T1000 (cell line): ENCODE results near the gene SFSWAP.

Experiments
- DNase-seq: peaks from one replicate; lab custom pipeline; 2025; ENCODE audit warnings: mixed read lengths; lab: John Stamatoyannopoulos, UW

Gene SFSWAP

GRCh38 chr12:131815131-131815530 lies 104.2 kb downstream of the SFSWAP start:
- no peak for DNase-seq

- no peak for DNase-seq
These were observed 105.6 kb downstream of the SFSWAP start for GRCh38 chr12:131816495-131816894.

GRCh38 chr12:131817241-131817640 lies 106.4 kb downstream of the SFSWAP start:
- no peak for DNase-seq

GRCh38 chr12:131818821-131819585 lies 108.1 kb downstream of the SFSWAP start:
- DNase-seq, result no peak

GRCh38 chr12:131824450-131824849 lies 113.6 kb downstream of the SFSWAP start:
- DNase-seq, result no peak

- no peak for DNase-seq
These were observed 114.4 kb downstream of the SFSWAP start for GRCh38 chr12:131825146-131825892.

- DNase-seq, result no peak
These were observed 115.4 kb downstream of the SFSWAP start for GRCh38 chr12:131826097-131826928.

GRCh38 chr12:131827961-131828534 lies 117.2 kb downstream of the SFSWAP start, which contains the start of gene MMP17:
Gene MMP17, plus strand, starts transcription at chr12:131828393. Its CDS starts 102 bp downstream, at chr12:131828495.
- no peak for DNase-seq

- DNase-seq, result no peak
These were observed 117.9 kb downstream of the SFSWAP start for GRCh38 chr12:131828671-131829355.

- no peak for DNase-seq
These were observed 118.5 kb downstream of the SFSWAP start for GRCh38 chr12:131829356-131829747.

GRCh38 chr12:131829791-131830334 lies 119.0 kb downstream of the SFSWAP start:
- DNase-seq, result no peak

GRCh38 chr12:131830335-131830913 lies 119.5 kb downstream of the SFSWAP start:
- peak; percentile 71 for DNase-seq

- no peak for DNase-seq
These were observed 120.2 kb downstream of the SFSWAP start for GRCh38 chr12:131830914-131831571.

- DNase-seq, result peak; percentile 36
These were observed 120.7 kb downstream of the SFSWAP start for GRCh38 chr12:131831635-131832041.

GRCh38 chr12:131832321-131833231 lies 121.7 kb downstream of the SFSWAP start:
- DNase-seq, result peak; percentile 50

- no peak for DNase-seq
These were observed 122.5 kb downstream of the SFSWAP start for GRCh38 chr12:131833288-131833895.

GRCh38 chr12:131833896-131834641 lies 123.2 kb downstream of the SFSWAP start:
- no peak for DNase-seq
